ENCODE measurements around the gene CERS6. TPM values are rescaled to one million over a fixed set of nuclear protein-coding genes. Genes with fewer than 3 reads are reported as not detected.

CERS6 gene
- total and polyA plus RNA-seq, 2 of the 8 experiments (the other 6 are each of a cell fraction or from before 2014, with no cell fraction given) = 6.8 to 28.2 TPM

- Histone ChIP-seq H4K8ac (ENCODE audit: extremely low read depth, insufficient read depth, low read length) (no peak overlapping the region), H3K23me2 (ENCODE audit: low read depth, low read length) (no peaks in the 10 kb centered on the region), H2AFZ (ENCODE audit: low read length) (no peak overlapping the region), H2BK5ac (ENCODE audit: low read depth, low read length) (no peak overlapping the region), H3K14ac (ENCODE audit: insufficient read length) (no peak overlapping the region), H3K36me3 (ENCODE audit: control insufficient read depth in 2 of 4, insufficient read depth in 4 of 4, low read length in 3 of 4) (no peaks in the 10 kb centered on the region), H4K91ac (replicated peaks; ENCODE audit: insufficient read length, low read length) (no peak overlapping the region), H3K23ac (ENCODE audit: insufficient read length) (no peak overlapping the region), H3K79me1 (ENCODE audit: low read depth, low read length) (no peaks in the 10 kb centered on the region), H3K18ac (ENCODE audit: extremely low read depth, low read length) (no peak overlapping the region), H3K4me3 (ENCODE audit: extremely low read depth in 1 of 4, insufficient read depth in 2 of 4, low read depth in 3 of 4, low read length in 4 of 4) (no peak overlapping the region), H2AK5ac (ENCODE audit: low read depth, low read length) (no peak overlapping the region), H4K5ac (ENCODE audit: insufficient read length, low read depth, low read length) (no peak overlapping the region), H3K4me1 (replicated peaks in 1 of 4; ENCODE audit: control insufficient read depth in 3 of 4, insufficient read depth in 4 of 4, low read length in 3 of 4) (peaks cover 2 to 12% (median 5%) of the 10 kb centered on the region in 4 experiments; a peak in 5 of 7 replicates), H2BK12ac (ENCODE audit: low read depth, low read length) (no peak overlapping the region), H3K4ac (replicated peaks; ENCODE audit: insufficient read length, low read depth, low read length) (no peak overlapping the region), H2BK120ac (replicated peaks; ENCODE audit: low read depth, low read length) (no peak overlapping the region), H3K27me3 (replicated peaks in 1 of 4; ENCODE audit: control insufficient read depth in 3 of 4, extremely low read depth in 1 of 4, insufficient read depth in 3 of 4, low read length in 3 of 4) (no peaks in the 10 kb centered on the region), H3K9ac (replicated peaks in 1 of 4; ENCODE audit: extremely low read depth in 1 of 4, low read depth in 3 of 4, low read length in 3 of 4) (no peak overlapping the region), H2BK20ac (ENCODE audit: low read length) (no peak overlapping the region), H4K20me1 (replicated peaks in 1 of 2; ENCODE audit: control insufficient read depth in 1 of 2, insufficient read depth in 2 of 2, low read length in 2 of 2) (no peaks in the 10 kb centered on the region), H3K9me3 (ENCODE audit: insufficient read depth in 2 of 2, low read depth in 1 of 2, low read length in 1 of 2) (no peaks in the 10 kb centered on the region), H3K79me2 (ENCODE audit: control insufficient read depth in 1 of 2, insufficient read depth in 2 of 2, low read length in 2 of 2) (no peaks in the 10 kb centered on the region), H2BK15ac (ENCODE audit: low read length) (no peak overlapping the region), H3K27ac (ENCODE audit: low read depth, low read length) (no peak overlapping the region), H3K4me2 (ENCODE audit: insufficient read depth in 1 of 2, low read depth in 2 of 2, low read length in 2 of 2) (no peak overlapping the region), H3K56ac (replicated peaks; ENCODE audit: insufficient read length, low read depth, low read length) (no peak overlapping the region)
- ChIA-PET CTCF (ENCODE audit: partially characterized antibody) (interaction anchor here (0.8 to 1.7 kb wide), 2 partner anchors 11 to 141 kb away, joined by 3 read pairs; no protein-coding TSS in a partner anchor), POLR2A (ENCODE audit: partially characterized antibody) (no interaction called here)
- WGBS, 2 experiments (ENCODE audit: extremely low coverage in 1 of 2, insufficient coverage in 1 of 2, insufficient read length in 1 of 2, insufficient replicate concordance in 2 of 2, low coverage in 1 of 2, low lambda C conversion rate in 2 of 2, missing lambda C conversion rate in 1 of 2) = 100% methylated on average over 1 of the region's 1 CpG; no CpG with 5 or more reads in 1 of the 2 experiments
- TF ChIP-seq TAF7 (optimal IDR thresholded peaks at IDR 0.05; ENCODE audit: borderline replicate concordance, low read depth, low read length) (no peak), POU5F1 (IDR thresholded peaks at IDR 0.05; ENCODE audit: low read depth, low read length) (no peak), SP4 (IDR thresholded peaks at IDR 0.05; ENCODE audit: low read length) (no peak), CREB1 (IDR thresholded peaks at IDR 0.05) (no peak), GABPA (IDR thresholded peaks at IDR 0.05; ENCODE audit: borderline replicate concordance, insufficient read depth, low read length) (no peak), RBBP5 (IDR thresholded peaks at IDR 0.05; ENCODE audit: borderline replicate concordance, low read depth, low read length) (no peak), PHF8 (conservative IDR thresholded peaks at IDR 0.05; ENCODE audit: low read depth, low read length) (no peak), ZNF274 (IDR thresholded peaks at IDR 0.05; ENCODE audit: borderline replicate concordance, extremely low read depth, low read length) (no peak), SIN3A (conservative IDR thresholded peaks at IDR 0.05 in 1 of 2, IDR thresholded peaks at IDR 0.05 in 1 of 2; ENCODE audit: low read depth in 1 of 2, low read length in 2 of 2) (no peak), SP2 (IDR thresholded peaks at IDR 0.05; ENCODE audit: low read length) (no peak)
- no peak for DNase-seq (ENCODE audit: low read depth in 1 of 2, low spot score in 2 of 2)
- FAIRE-seq = no peak
These were observed 177.8 kb downstream of the CERS6 start for GRCh38 chr2:168633895-168634294.
